ENCODE results near the gene TTLL11. TPM values are rescaled to one million over a fixed set of nuclear protein-coding genes. Genes with fewer than 3 reads are reported as not detected.

The TTLL11 gene
- total RNA-seq, 4 donors from 2014 or later: 9.1 to 47.4 (median 11.3) TPM

DNA sequence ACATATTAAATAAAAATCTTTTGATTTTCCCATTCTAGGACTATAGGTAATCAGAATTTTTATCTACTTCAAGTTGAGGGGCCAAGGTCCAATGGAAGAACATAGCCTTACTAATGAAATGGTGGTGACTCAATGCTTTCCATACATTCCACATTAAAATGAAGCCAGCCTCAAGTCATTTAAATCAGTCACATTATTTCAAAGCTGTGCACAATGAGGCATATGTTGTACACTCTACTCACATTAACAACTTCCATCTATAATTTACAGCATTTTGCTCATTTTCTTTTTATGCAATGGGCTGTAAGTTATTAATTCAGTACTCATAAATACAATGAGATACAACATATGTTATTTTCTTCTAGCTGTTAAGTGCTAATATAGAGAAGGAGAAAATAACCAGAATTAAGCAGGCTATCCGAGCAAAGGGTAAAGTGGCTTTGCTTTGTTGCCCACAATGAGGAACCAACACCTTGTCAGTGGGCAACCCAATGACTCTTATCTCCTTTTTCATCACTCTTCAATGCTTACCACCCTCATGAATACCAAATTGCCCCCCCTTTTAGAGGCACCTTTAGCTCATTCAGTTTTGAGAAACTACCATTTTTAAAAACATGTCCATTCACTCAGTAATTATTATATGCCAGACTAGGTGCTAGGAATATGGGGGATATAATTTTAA is 52.4 kb downstream of the TTLL11 start:
- no peak overlapping the region for H3K27ac ChIP-seq
- WGBS, 2 donors (ENCODE audit: low coverage in 1 of 2): 39% methylated on average over 1 of the region's 1 CpG; no CpG with 5 or more reads in 1 of the 2 donors
- in situ Hi-C loops (cut with MboI; ENCODE audit: low pct_ligation_motif_present in 1 of 4, low pct_unique_long_range_greater_than_20kb in 1 of 4, low sequenced_read_pairs in 3 of 4): no loop called here

DNA sequence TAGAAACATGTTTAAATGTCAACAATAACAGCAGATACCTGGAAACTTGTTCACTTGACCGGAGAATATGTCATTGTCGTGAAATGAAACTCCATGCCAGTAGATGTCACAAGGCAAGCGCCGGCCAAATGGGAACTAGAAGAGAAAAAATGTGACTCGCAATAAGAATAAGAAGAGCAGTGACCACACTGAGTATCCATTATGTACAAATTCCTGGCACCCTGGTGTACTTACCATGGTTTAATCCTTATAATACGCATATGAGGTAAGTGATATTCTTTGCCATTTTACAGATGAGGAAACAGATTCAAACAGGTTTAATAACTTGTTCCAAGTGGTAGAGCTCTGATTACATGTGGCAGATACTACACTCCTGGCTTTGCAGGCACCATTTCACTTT is 53.9 kb downstream of the TTLL11 start:
- in situ Hi-C loops (cut with MboI; ENCODE audit: low pct_ligation_motif_present in 1 of 4, low pct_unique_long_range_greater_than_20kb in 1 of 4, low sequenced_read_pairs in 3 of 4): no loop called here
- Histone ChIP-seq H3K4me1 (peaks cover 0 to 6% (median 0%) of the 10 kb centered on the region in 4 donors), H3K27me3 (no peaks in the 10 kb centered on the region), H3K4me3 (no peak overlapping the region), H3K36me3 (peaks cover 0 to 5% (median 2%) of the 10 kb centered on the region in 4 donors), H3K9me3 (no peaks in the 10 kb centered on the region), H3K27ac (no peak overlapping the region)
- WGBS, 2 donors (ENCODE audit: low coverage in 1 of 2): 96 to 99% methylated on average over 6 of the region's 6 CpGs
- no peak for DNase-seq
- TF ChIP-seq EP300 (IDR thresholded peaks at IDR 0.05; ENCODE audit: low read depth): no peak
- intact Hi-C loops (cut with DNase I; ENCODE audit: low total_unique reads): no loop called here

More for the DNA sequence above, 52.4 kb downstream of the TTLL11 start:
- DNase-seq: no peak
- H3K4me1 ChIP-seq: peaks cover 0 to 6% (median 0%) of the 10 kb centered on the region in 4 donors
- H3K27me3 ChIP-seq: no peaks in the 10 kb centered on the region
- peaks cover 0 to 5% (median 2%) of the 10 kb centered on the region in 4 donors for H3K36me3 ChIP-seq
- H3K4me3 ChIP-seq: no peak overlapping the region
- TF ChIP-seq EP300 (IDR thresholded peaks at IDR 0.05; ENCODE audit: low read depth): no peak
- intact Hi-C loops (cut with DNase I; ENCODE audit: low total_unique reads): no loop called here
- no peaks in the 10 kb centered on the region for H3K9me3 ChIP-seq

DNA sequence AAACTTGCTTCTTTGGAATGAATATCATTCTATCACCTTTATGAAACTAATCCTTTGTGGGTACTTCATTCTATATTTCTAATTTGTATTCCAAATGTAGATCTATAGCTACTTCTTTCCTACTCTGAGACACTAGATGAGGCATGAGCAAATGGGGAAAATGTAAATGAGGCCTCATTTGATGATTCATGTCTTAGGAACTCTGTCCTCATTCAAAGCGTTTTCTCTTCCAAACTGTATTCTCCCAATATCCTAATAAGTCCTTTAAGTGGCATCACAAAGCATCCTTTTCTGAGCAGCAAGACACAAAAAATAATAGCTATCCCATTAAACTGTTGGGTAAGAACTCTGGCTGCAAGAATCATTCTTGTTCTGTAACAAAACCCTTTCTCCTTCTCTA is 56.1 kb downstream of the TTLL11 start:
- Histone ChIP-seq H3K9me3 (no peaks in the 10 kb centered on the region), H3K4me1 (peaks cover 0 to 6% (median 0%) of the 10 kb centered on the region in 4 donors), H3K36me3 (peaks cover 0 to 5% (median 2%) of the 10 kb centered on the region in 4 donors), H3K27me3 (no peaks in the 10 kb centered on the region), H3K4me3 (no peak overlapping the region), H3K27ac (no peak overlapping the region)
- intact Hi-C loops (cut with DNase I; ENCODE audit: low total_unique reads) (no loop called here), in situ Hi-C loops (cut with MboI; ENCODE audit: low pct_ligation_motif_present in 1 of 4, low pct_unique_long_range_greater_than_20kb in 1 of 4, low sequenced_read_pairs in 3 of 4) (no loop called here)
- 54 to 68% methylated on average over 1 of the region's 1 CpG for WGBS, 2 donors (ENCODE audit: low coverage in 1 of 2)
- no peak for TF ChIP-seq POLR2AphosphoS5 (IDR thresholded peaks at IDR 0.05)
- no peak for DNase-seq

DNA sequence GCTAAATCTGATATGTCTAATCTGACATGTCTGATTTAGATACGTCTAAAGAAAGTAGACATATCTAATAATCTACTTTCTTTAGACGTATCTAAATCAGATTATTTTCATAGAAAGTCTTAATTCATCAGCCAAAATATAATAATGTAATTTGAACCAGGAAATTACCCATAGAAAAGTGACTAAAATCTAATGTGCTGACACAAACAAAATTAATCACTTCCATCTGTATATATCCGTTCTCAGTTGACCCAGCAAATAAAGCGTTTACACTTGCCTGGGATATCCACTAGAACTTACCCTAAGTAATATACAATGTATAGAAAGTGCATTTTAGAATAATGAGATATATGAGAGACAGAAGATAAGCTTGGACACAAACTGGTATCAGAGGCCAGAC is 56.7 kb downstream of the TTLL11 start:
- no peak overlapping the region for H3K27ac ChIP-seq
- WGBS, 2 donors (ENCODE audit: low coverage in 1 of 2): 92 to 94% methylated on average over 4 of the region's 4 CpGs

DNA sequence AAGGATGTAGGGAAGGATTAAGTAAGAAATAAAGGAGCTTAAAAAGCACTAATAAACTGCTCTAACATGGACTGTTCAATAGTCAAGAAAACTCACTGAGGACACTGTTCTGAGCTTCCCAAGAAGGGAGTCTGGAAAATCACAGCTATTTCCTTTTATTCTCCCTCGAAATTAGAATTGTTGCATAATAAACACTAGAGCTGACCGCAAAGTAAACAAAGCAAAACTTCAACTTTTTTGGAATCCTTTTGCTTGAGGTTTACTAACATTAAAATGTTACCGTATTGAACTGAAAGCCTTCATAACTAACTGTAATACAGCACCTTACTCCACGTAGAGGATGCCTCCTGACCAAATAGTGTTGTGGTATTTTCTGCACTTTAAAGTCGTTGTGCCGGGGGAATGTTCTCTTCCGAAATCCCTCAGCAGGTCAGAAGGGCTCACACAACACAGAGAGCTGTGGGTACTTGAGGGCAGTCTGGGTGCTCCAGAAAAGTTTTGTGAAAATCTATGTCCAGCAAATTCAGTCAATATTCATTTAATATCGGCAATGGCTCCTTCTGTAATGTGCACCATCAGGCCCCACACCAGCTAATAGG is 59.2 kb downstream of the TTLL11 start:
- H3K4me3 ChIP-seq: no peak overlapping the region
- no peak overlapping the region for H3K27ac ChIP-seq
- intact Hi-C loops (cut with DNase I; ENCODE audit: low total_unique reads): no loop called here
- H3K27me3 ChIP-seq: no peaks in the 10 kb centered on the region
- DNase-seq: no peak
- in situ Hi-C loops (cut with MboI; ENCODE audit: low pct_ligation_motif_present in 1 of 4, low pct_unique_long_range_greater_than_20kb in 1 of 4, low sequenced_read_pairs in 3 of 4): no loop called here
- H3K36me3 ChIP-seq: peaks cover 0 to 5% (median 2%) of the 10 kb centered on the region in 4 donors
- TF ChIP-seq POLR2AphosphoS5 (IDR thresholded peaks at IDR 0.05) (no peak), POLR2A (IDR thresholded peaks at IDR 0.05) (no peak), EP300 (IDR thresholded peaks at IDR 0.05; ENCODE audit: low read depth) (no peak)
- TF ChIP-seq, protein P1, sequence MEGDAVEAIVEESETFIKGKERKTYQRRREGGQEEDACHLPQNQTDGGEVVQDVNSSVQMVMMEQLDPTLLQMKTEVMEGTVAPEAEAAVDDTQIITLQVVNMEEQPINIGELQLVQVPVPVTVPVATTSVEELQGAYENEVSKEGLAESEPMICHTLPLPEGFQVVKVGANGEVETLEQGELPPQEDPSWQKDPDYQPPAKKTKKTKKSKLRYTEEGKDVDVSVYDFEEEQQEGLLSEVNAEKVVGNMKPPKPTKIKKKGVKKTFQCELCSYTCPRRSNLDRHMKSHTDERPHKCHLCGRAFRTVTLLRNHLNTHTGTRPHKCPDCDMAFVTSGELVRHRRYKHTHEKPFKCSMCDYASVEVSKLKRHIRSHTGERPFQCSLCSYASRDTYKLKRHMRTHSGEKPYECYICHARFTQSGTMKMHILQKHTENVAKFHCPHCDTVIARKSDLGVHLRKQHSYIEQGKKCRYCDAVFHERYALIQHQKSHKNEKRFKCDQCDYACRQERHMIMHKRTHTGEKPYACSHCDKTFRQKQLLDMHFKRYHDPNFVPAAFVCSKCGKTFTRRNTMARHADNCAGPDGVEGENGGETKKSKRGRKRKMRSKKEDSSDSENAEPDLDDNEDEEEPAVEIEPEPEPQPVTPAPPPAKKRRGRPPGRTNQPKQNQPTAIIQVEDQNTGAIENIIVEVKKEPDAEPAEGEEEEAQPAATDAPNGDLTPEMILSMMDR (IDR thresholded peaks at IDR 0.05): no peak
- H3K4me1 ChIP-seq: no peaks in the 10 kb centered on the region
- no peaks in the 10 kb centered on the region for H3K9me3 ChIP-seq
- 79 to 91% methylated on average over 7 to 8 of the region's 8 CpGs for WGBS, 2 donors (ENCODE audit: low coverage in 1 of 2)

More for the DNA sequence above, 56.7 kb downstream of the TTLL11 start:
- H3K4me1 ChIP-seq: peaks cover 0 to 6% (median 0%) of the 10 kb centered on the region in 4 donors
- H3K4me3 ChIP-seq: no peak overlapping the region
- H3K9me3 ChIP-seq: no peaks in the 10 kb centered on the region
- intact Hi-C loops (cut with DNase I; ENCODE audit: low total_unique reads) (no loop called here), in situ Hi-C loops (cut with MboI; ENCODE audit: low pct_ligation_motif_present in 1 of 4, low pct_unique_long_range_greater_than_20kb in 1 of 4, low sequenced_read_pairs in 3 of 4) (no loop called here)
- H3K36me3 ChIP-seq: peaks cover 0 to 5% (median 2%) of the 10 kb centered on the region in 4 donors
- TF ChIP-seq POLR2AphosphoS5 (IDR thresholded peaks at IDR 0.05): no peak
- TF ChIP-seq EP300 (IDR thresholded peaks at IDR 0.05; ENCODE audit: low read depth): no peak
- H3K27me3 ChIP-seq: no peaks in the 10 kb centered on the region
- no peak for DNase-seq

DNA sequence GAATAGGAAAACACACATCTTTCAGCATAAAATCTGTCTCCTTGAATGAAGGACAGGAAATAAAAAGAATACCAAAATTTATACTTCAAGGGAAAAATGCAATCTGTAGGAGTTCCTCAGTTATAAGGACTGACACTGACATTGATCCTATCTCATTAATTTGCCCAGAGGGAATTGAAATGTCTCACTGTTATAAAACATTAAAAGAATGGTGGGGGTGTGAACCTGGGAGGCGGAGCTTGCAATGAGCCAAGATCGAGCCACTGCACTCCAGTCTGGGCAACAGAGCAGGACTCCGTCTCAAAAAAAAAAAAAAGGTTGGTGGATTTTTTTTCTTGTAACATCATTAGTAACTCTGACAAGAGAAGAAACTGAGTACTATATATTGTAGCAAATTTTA is 60.8 kb downstream of the TTLL11 start:
- intact Hi-C loops (cut with DNase I; ENCODE audit: low total_unique reads): no loop called here
- TF ChIP-seq, protein P1 (IDR thresholded peaks at IDR 0.05): no peak
- TF ChIP-seq POLR2AphosphoS5 (IDR thresholded peaks at IDR 0.05): no peak
- TF ChIP-seq EP300 (IDR thresholded peaks at IDR 0.05; ENCODE audit: low read depth): no peak
- no peak for TF ChIP-seq POLR2A (IDR thresholded peaks at IDR 0.05)
- no peaks in the 10 kb centered on the region for H3K9me3 ChIP-seq
- H3K4me3 ChIP-seq: no peak overlapping the region
- H3K27me3 ChIP-seq: no peaks in the 10 kb centered on the region
- in situ Hi-C loops (cut with MboI; ENCODE audit: low pct_ligation_motif_present in 1 of 4, low pct_unique_long_range_greater_than_20kb in 1 of 4, low sequenced_read_pairs in 3 of 4): no loop called here
- WGBS, 2 donors (ENCODE audit: low coverage in 1 of 2): 80 to 84% methylated on average over 3 of the region's 3 CpGs
- no peak for DNase-seq
- H3K36me3 ChIP-seq: no peaks in the 10 kb centered on the region
- no peaks in the 10 kb centered on the region for H3K4me1 ChIP-seq
- no peak overlapping the region for H3K27ac ChIP-seq

Measured in transverse colon (tissue), 4 donors.